T-helper 1 cell (primary cell): ENCODE data around the gene MAFF.
A peak's percentile ranks its signal among the peaks of the same experiment; 100 is the strongest.
"Not testable (repeated sequence)": the region's sequence is repeated elsewhere in the genome, so short reads cannot be mapped to it uniquely, and the experiment has no call there.

Experiments used
- DNase-seq, 5 donors: peaks; one replicate each; pipeline ENCODE4 v3.0.0-alpha.2; 2012 to 2020

Gene MAFF

GRCh38 chr22:38177926-38178604, 23.7 kb upstream of the MAFF start:
- no peak for DNase-seq

- not testable (repeated sequence) for DNase-seq
These were observed 23.2 kb upstream of the MAFF start for GRCh38 chr22:38178605-38178937.

- peak in 3 of 5 donors; percentile 34 to 62 (median 41) for DNase-seq
These were observed 20.8 kb upstream of the MAFF start for GRCh38 chr22:38180841-38181452.

GRCh38 chr22:38181453-38182200, 20.2 kb upstream of the MAFF start, which contains the start of gene PLA2G6:
PLA2G6 (minus strand) TSS chr22:38181830; CDS start chr22:38169426, 12,404 bp downstream.
- peak; percentile 88 to 99 (median 92) for DNase-seq

DNA sequence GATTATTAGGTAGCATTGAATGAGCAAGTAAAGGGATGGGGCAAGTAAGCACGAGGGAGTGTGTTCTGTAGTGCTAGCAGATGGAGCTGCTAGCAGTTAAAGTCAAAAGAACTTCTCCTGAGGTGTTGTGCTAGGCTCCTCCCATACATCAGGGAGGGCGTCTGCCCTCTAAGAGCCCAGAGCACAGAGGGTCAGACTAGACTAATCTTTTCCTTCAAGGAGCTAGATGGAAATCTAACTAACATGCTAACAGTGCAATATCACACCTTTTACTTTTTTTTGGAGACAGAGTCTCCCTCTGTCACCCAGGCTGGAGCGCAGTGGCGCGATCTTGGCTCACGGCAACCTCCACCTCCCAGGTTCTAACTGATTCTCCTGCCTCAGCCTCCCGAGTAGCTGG, 17.0 kb upstream of the MAFF start:
- no peak for DNase-seq

- DNase-seq, result no peak
These were observed 15.4 kb upstream of the MAFF start for GRCh38 chr22:38186429-38186828.

- DNase-seq, result no peak
These were observed 14.2 kb upstream of the MAFF start for GRCh38 chr22:38187413-38188212.

DNA sequence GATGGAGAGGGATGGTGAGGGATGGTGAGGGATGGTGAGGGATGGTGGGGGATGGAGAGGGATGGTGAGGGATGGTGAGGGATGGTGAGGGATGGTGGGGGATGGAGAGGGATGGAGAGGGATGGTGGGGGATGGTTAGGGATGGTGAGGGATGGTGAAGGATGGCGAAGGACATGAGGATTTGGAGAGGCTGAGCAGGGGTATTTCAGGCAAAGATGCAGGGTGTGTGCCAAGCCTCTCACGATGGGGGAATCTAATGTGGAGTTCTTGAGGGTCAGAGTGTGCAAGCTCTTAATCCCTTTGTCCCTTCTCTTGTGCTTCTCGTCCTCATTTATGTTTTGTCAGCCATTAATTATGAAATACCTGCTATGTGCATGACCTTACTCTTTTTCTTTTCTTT, 12.7 kb upstream of the MAFF start:
- no peak for DNase-seq

DNA sequence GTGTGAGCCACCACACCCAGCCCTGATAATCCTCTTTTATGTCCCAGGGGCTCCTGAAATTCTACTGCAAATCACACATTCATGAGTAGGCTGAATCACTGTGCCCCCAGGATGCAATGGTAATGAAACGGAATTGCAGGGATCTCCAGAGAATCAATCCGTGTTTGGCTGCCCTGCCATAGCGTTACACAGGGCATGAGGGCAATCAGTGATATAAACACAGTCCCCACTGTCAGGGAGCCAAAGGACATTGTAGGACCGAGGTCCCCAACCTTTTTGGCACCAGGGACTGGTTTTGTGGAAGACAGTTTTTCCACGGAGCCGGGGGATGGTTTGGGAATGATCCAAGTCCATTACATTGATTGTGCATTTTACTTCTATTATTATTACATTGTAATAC, 11.2 kb upstream of the MAFF start:
- no peak for DNase-seq

DNA sequence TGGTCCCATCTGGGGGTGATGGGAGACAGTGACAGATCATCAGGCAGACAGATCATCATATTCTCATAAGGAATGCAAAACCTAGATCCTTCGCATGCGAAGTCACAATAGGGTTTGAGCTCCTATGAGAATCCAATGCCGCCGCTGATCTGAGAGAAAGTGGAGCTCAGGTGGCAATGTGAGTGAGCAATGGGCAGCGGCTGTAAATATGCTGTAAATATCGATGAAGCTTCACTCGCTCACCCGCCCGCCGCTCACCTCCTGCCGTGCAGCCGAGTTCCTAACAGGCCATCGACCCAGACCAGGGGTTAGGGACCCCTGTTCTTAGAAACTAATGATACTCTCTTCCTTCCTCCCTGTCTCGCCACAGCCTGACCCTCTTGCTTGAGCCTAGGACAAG, 10.7 kb upstream of the MAFF start:
- no peak for DNase-seq

DNA sequence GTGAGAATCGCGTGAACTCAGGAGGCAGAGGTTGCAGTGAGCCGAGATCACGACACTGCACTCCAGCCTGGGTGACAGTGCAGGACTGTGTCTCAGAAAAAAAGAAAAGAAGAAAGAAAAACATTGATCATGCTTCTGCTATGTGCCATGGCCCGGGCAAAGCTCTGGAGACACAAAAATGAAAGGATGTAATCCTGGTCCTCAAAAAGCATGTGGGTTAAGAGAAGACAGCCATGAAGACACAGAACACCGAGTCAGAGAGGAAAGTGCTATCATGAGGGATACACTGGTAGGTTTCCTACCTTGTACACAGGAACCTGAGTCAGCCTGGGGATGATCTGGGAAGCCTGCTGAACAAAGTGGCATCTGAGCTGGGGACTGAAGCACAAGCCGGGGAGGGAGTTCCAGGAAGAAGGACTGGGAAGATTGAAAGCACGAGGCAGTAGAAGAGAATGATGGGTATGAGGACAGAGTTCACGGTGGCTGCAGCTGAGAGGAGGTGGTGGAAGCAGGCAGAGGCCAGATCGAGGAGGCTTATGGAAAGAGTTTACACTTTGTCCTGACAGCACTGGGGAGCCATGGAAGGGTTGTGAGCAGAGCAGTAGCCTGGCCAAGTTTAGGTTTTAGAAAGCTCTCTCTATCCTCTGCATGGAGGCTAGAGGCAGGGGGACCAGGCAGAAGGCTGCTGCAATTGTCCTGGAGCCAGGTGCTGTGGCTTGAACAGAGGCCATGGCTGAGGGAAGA, 9.9 kb upstream of the MAFF start:
- no peak for DNase-seq

DNA sequence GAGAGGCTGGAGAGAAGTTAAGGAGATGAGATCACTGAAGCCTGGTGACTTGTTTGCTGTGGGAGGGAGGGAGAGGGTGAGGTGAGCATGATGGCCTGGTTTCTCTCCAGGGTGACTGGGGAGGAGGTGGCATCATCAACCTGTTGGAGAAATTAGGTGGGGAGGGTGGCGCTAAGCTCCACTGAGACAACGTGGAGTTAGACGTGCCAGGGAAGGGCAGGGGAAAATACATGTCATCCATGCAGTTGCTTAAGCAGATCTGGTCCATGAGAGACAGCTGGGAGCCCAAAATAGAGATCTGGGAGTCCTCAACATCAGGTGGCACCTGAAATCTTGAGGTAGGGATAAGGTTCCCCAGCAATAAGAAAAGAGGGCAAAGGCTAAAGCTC, 9.3 kb upstream of the MAFF start:
- DNase-seq, result no peak

- DNase-seq, result no peak
These were observed 8.2 kb upstream of the MAFF start for GRCh38 chr22:38193580-38193979.

- DNase-seq, result no peak
These were observed 4.9 kb upstream of the MAFF start for GRCh38 chr22:38196791-38197419.

DNA sequence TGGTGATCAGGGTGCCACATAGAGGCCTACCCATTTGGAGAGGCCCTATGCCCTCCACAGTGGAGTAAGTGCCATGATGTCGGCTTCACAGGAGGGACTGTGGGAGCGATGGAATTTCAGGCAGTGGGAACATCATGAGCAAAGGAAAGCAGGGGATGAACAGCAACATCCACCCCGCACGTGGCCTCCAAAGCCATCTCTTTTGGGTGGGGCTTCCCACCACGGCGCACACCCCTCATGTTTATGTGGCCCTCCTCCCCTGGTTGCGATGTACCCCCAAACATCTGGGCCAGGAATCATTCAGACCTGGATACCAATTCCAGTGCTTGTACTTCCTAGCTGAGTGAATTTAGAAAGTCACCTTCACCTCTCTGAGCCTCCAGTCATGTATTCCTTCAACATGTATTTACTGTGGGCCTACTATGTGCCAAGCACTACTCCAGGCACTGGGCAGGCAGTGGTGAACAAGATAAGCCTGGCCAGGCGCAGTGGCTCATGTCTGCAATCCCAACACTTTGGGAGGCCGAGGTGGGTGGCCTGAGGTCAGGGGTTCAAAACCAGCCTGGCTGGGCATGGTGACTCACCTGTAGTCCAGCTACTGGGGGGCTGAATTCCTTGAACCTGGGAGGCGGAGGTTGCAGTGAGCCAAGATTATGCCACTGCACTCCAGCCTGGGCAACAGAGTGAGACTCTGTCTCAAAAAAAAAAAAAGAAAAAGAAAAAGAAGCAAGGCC, 1.8 kb upstream of the MAFF start:
- DNase-seq, result no peak

- DNase-seq, result no peak
These were observed 453 bp upstream of the MAFF start for GRCh38 chr22:38201371-38201710.

- DNase-seq, result peak; percentile 35 to 69 (median 40)
These were observed 769 bp downstream of the MAFF start for GRCh38 chr22:38202437-38203089.

- DNase-seq, result peak in 2 of 5 donors; percentile 23 to 48
These were observed 1.5 kb downstream of the MAFF start for GRCh38 chr22:38203090-38203810.

DNA sequence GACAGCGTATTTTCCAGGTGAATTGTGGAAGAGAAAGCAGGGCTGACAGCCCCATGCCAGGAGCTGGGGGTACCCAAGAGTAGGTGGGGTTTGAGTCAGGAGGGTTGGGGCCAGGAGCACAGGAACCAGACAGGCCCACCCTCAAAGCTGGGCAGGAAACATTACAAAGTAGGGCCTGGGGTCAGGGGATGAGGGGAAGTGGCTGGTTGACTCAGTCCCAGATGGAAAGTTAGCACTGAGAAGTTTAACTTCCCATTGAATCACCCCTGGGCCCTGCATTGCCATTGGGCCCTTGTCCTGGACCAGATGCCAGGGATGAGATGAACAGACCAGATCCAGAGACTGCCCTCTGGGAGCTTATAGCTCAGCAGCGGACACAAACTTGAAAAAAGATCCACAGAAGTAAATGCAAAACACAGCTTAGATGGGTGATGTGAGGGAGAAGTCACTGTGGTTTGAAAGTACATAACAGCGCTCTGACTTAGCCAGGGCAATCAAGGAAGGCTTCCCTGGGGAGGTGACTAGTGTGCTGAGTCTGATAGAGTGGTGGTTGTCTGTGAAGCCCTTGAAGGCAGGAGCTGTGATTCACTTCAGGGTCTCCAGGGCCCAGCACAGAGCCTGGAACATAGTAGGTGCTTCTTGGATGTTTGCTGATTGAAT, 2.2 kb downstream of the MAFF start:
- DNase-seq, result no peak

- DNase-seq, result no peak
These were observed 3.0 kb downstream of the MAFF start for GRCh38 chr22:38204784-38205183.
